IPS-15b (cell line): ENCODE measurements around the gene ELP4.
A peak's percentile ranks its signal among the peaks of the same experiment; 100 is the strongest.

Source experiments
- H3K27me3 ChIP-seq: one replicate; pipeline ENCODE4 v1.6.1; 2013; ENCODE audit warnings: low read length; ENCODE audit not compliant: control insufficient read depth, insufficient read depth
- H3K36me3 ChIP-seq: one replicate; pipeline ENCODE4 v1.6.1; 2013; ENCODE audit warnings: low read length; ENCODE audit not compliant: control insufficient read depth, insufficient read depth
- H3K4me1 ChIP-seq: one replicate; pipeline ENCODE4 v1.6.1; 2013; ENCODE audit warnings: mild to moderate bottlenecking, low read length; ENCODE audit not compliant: control insufficient read depth, insufficient read depth
- H3K4me3 ChIP-seq: one replicate; pipeline ENCODE4 v1.5.1; 2013; ENCODE audit warnings: low read depth, low read length
- H3K9ac ChIP-seq: one replicate; pipeline ENCODE4 v1.6.1; 2013; ENCODE audit warnings: low read depth, mild to moderate bottlenecking, low read length
- H3K9me3 ChIP-seq: one replicate; pipeline ENCODE4 v1.6.1; 2013; ENCODE audit warnings: mild to moderate bottlenecking, low read length; ENCODE audit not compliant: control insufficient read depth, insufficient read depth

ELP4 gene

GRCh38 chr11:31825838-31826484 lies 316.4 kb downstream of the ELP4 start:
- peaks cover 39% of the 10 kb centered on the region for H3K4me1 ChIP-seq
- peak overlapping the region; percentile 51 for H3K4me3 ChIP-seq
- H3K36me3 ChIP-seq, result no peaks in the 10 kb centered on the region
- H3K27me3 ChIP-seq, result peaks cover 92% of the 10 kb centered on the region
- H3K9ac ChIP-seq, result no peak overlapping the region
- H3K9me3 ChIP-seq, result no peaks in the 10 kb centered on the region

DNA sequence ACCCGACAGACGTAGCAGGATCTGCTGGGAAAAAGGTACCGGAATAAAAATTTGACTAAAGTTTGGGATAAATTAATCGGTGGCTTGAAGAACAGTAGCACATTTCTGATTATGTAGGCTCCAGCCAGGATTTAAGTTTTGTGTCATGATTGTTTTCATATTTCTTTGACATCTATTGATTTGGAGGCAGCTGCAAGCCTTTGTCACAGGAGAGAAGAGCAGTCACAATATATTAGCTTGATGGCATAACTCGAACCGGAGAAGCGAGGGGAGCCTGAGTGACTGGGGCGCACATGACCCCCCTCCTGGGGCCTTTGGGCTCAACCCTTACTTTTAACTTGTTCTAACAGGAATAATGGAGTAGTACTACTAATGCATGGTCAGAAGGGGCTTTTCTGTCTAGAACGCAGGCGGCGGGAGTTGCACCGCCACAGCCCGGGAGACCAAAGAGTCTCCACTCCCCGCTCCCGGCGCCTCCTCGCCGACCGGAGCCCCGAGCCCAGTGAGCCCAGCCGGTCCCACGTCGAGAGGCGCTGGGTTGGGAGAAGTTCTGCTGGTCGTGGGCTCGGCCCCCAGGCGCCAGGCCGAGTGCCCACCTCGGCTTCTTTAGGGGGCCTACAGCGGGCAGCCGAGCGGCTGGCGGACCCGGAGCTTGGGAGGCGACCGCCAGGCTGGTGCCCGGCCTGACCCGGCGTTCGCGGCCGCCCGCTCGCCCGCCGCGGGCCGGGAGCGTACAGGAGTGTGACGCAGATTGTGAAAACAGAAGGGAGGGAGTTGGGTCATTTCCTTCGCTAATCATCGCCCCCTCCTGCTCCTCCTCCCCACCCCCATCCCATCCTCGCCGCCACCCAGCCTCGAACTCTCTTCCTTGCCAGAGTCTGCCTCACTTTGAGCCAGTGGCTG lies 317.2 kb downstream of the ELP4 start:
- peak overlapping the region; percentile 51 for H3K4me3 ChIP-seq
- H3K27me3 ChIP-seq, result peaks cover 83% of the 10 kb centered on the region

GRCh38 chr11:31827455-31828206 lies 318.1 kb downstream of the ELP4 start:
- peak overlapping the region; percentile 51 for H3K4me3 ChIP-seq

More for the DNA sequence above, 317.2 kb downstream of the ELP4 start:
- H3K4me1 ChIP-seq, result peaks cover 32% of the 10 kb centered on the region
- no peak overlapping the region for H3K9ac ChIP-seq
- H3K36me3 ChIP-seq, result no peaks in the 10 kb centered on the region
- H3K9me3 ChIP-seq, result no peaks in the 10 kb centered on the region

GRCh38 chr11:31828217-31828616 lies 318.6 kb downstream of the ELP4 start:
- H3K9ac ChIP-seq, result no peak overlapping the region
- no peak overlapping the region for H3K4me3 ChIP-seq
- no peaks in the 10 kb centered on the region for H3K36me3 ChIP-seq
- H3K9me3 ChIP-seq, result no peaks in the 10 kb centered on the region
- H3K27me3 ChIP-seq, result peaks cover 69% of the 10 kb centered on the region
- peaks cover 24% of the 10 kb centered on the region for H3K4me1 ChIP-seq

More at GRCh38 chr11:31827455-31828206, 318.1 kb downstream of the ELP4 start:
- H3K9ac ChIP-seq, result no peak overlapping the region
- no peaks in the 10 kb centered on the region for H3K9me3 ChIP-seq
- H3K27me3 ChIP-seq, result peaks cover 75% of the 10 kb centered on the region
- peaks cover 28% of the 10 kb centered on the region for H3K4me1 ChIP-seq
- no peaks in the 10 kb centered on the region for H3K36me3 ChIP-seq

DNA sequence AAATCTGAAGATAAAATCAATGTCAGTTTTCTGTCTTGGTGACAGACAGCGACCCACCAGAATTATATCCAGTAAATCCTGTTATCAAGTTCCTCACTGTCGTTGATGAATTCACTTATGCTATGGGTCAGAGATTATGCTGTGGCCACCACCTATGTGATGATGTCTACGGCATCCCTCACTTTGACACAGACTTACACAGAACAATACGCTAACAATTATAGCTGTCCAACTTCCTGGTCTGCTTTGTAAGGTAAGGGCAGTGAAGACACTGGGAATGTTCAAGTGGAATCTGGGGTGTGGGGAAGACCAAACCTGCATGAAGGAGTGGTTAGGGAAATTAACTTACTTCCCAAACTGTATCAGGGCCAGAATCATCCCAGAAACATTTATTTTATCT lies 320.8 kb downstream of the ELP4 start:
- Histone ChIP-seq H3K27me3 (peaks cover 56% of the 10 kb centered on the region), H3K4me3 (no peak overlapping the region), H3K9ac (no peak overlapping the region), H3K4me1 (peaks cover 17% of the 10 kb centered on the region), H3K9me3 (no peaks in the 10 kb centered on the region), H3K36me3 (no peaks in the 10 kb centered on the region)

GRCh38 chr11:31834237-31834636 lies 324.7 kb downstream of the ELP4 start:
- H3K27me3 ChIP-seq, result peaks cover 19% of the 10 kb centered on the region
- H3K4me1 ChIP-seq, result peaks cover 8% of the 10 kb centered on the region
- no peak overlapping the region for H3K9ac ChIP-seq
- H3K9me3 ChIP-seq, result no peaks in the 10 kb centered on the region
- H3K36me3 ChIP-seq, result no peaks in the 10 kb centered on the region
- H3K4me3 ChIP-seq, result no peak overlapping the region
